B cell (primary cell): ENCODE measurements around the gene THADA. TPM values are rescaled to one million over a fixed set of nuclear protein-coding genes. Genes with fewer than 3 reads are reported as not detected.

Experiments
- ATAC-seq: fragments of 200-7000 bp; cut with Tn5 transposase; one replicate; pipeline ENCODE4 v1.10.0; 2021; ENCODE audit warnings: low read depth, mild to moderate bottlenecking, moderate number of reproducible peaks, moderate library complexity
- CTCF ChIA-PET: fragments of 350-600 bp; sonication (Branson Sonifier 250); formaldehyde crosslinking; loops from one replicate; lab custom pipeline; 2021; ENCODE audit warnings: antibody characterized with exemption, inconsistent platforms; lab: Charles Lee
- POLR2A ChIA-PET: fragments of 350-600 bp; sonication (Branson Sonifier 250); formaldehyde crosslinking; loops from one replicate; lab custom pipeline; 2021; ENCODE audit warnings: antibody characterized with exemption; lab: Charles Lee
- DNase-seq: peaks from one replicate; pipeline ENCODE4 v3.0.0; 2013
- H2AFZ ChIP-seq: 2 replicates; pipeline ENCODE4 v1.6.1; 2012; ENCODE audit warnings: mild to moderate bottlenecking, low read depth, low read length; ENCODE audit not compliant: insufficient read depth, poor library complexity, severe bottlenecking
- H3K27ac ChIP-seq, 2 donors: 1 replicate in 1 of 2; 2 replicates in 1 of 2; pipeline ENCODE4 v1.5.1; 2012 to 2013; ENCODE audit warnings: low read length in 2 of 2, mild to moderate bottlenecking in 2 of 2, moderate library complexity in 1 of 2
- H3K27me3 ChIP-seq, 4 experiments: fragments of 200-600 bp in 1 of 4; sonication (generic) in 1 of 4; replicated peaks in 1 of 4; 1 replicate in 2 of 4; 2 replicates in 2 of 4; pipeline versions ENCODE4 v1.6.1 to v1.7.0; 2013 to 2016; ENCODE audit warnings: low read length in 3 of 4, mild to moderate bottlenecking in 2 of 4, mixed read lengths in 1 of 4, moderate library complexity in 1 of 4; ENCODE audit not compliant: insufficient read depth in 4 of 4, control insufficient read depth in 3 of 4; ENCODE audit errors: control extremely low read depth in 1 of 4
- H3K36me3 ChIP-seq, 2 experiments: replicated peaks in 1 of 2; 1 replicate in 1 of 2; 2 replicates in 1 of 2; pipeline versions ENCODE4 v1.6.1 to v1.7.1; 2013; ENCODE audit warnings: low read length in 1 of 2; ENCODE audit not compliant: insufficient read depth in 2 of 2, control insufficient read depth in 1 of 2; ENCODE audit errors: control extremely low read depth in 1 of 2, extremely low read depth in 1 of 2
- H3K4me1 ChIP-seq, 2 donors: fragments of 200-600 bp in 1 of 2; sonication (generic) in 1 of 2; 1 replicate in 1 of 2; 2 replicates in 1 of 2; pipeline versions ENCODE4 v1.5.1 to v1.6.1; 2013 to 2017; ENCODE audit warnings: low read length in 2 of 2; ENCODE audit not compliant: control insufficient read depth in 2 of 2, insufficient read depth in 2 of 2
- H3K4me2 ChIP-seq: replicated peaks from 2 replicates; pipeline ENCODE3; 2012; ENCODE audit warnings: mild to moderate bottlenecking, low read depth, low read length; ENCODE audit not compliant: poor library complexity, severe bottlenecking
- H3K4me3 ChIP-seq, 5 experiments: fragments of 200-600 bp in 1 of 5; sonication (generic) in 1 of 5; 1 replicate in 3 of 5; 2 replicates in 2 of 5; pipeline versions ENCODE4 v1.5.1 to v1.7.0; 2011 to 2016; ENCODE audit warnings: low read length in 4 of 5, mild to moderate bottlenecking in 4 of 5, low read depth in 2 of 5, control low read depth in 1 of 5, moderate library complexity in 1 of 5; ENCODE audit not compliant: insufficient read depth in 1 of 5; ENCODE audit errors: control extremely low read depth in 1 of 5, extremely low read depth in 1 of 5
- H3K79me2 ChIP-seq: fragments of 200-600 bp; sonication (generic); one replicate; pipeline ENCODE4 v1.6.0; 2016; ENCODE audit warnings: low read length; ENCODE audit not compliant: control insufficient read depth, insufficient read depth
- H3K9ac ChIP-seq: fragments of 200-600 bp; sonication (generic); 2 replicates; pipeline ENCODE4 v1.6.1; 2017; ENCODE audit warnings: mild to moderate bottlenecking, low read length, moderate library complexity
- H3K9me3 ChIP-seq, 3 donors: one replicate each; pipeline versions ENCODE4 v1.6.1 to v1.7.1; 2013; ENCODE audit warnings: low read length in 2 of 3; ENCODE audit not compliant: control insufficient read depth in 2 of 3, insufficient read depth in 1 of 3; ENCODE audit errors: control extremely low read depth in 1 of 3
- H4K20me1 ChIP-seq: 2 replicates; pipeline ENCODE4 v1.6.0; 2012; ENCODE audit warnings: mild to moderate bottlenecking, low read length; ENCODE audit not compliant: insufficient read depth, control insufficient read depth, poor library complexity, severe bottlenecking
- H3K27ac Mint-ChIP-seq: one replicate; pipeline ENCODE4 v1.8.0; 2021; ENCODE audit warnings: mixed read lengths
- H3K27me3 Mint-ChIP-seq: one replicate; pipeline ENCODE4 v1.8.0; 2021; ENCODE audit warnings: mixed read lengths
- H3K4me1 Mint-ChIP-seq: one replicate; pipeline ENCODE4 v1.8.0; 2021; ENCODE audit warnings: mixed read lengths
- H3K4me3 Mint-ChIP-seq: one replicate; pipeline ENCODE4 v1.8.0; 2021; ENCODE audit warnings: mixed read lengths
- H3K9me3 Mint-ChIP-seq: one replicate; pipeline ENCODE4 v1.8.0; 2022; ENCODE audit warnings: mixed read lengths; ENCODE audit not compliant: insufficient read depth
- EZH2 ChIP-seq: IDR thresholded peaks from 2 replicates; pipeline ENCODE4 v1.6.1; 2012; ENCODE audit warnings: borderline replicate concordance, low read depth, mild to moderate bottlenecking, moderate library complexity, low read length; ENCODE audit not compliant: insufficient read depth, poor library complexity, severe bottlenecking
- WGBS: methylation state at CpG from one replicate; pipeline ENCODE4 v1.1.5; 2013; ENCODE audit warnings: missing lambda C conversion rate; ENCODE audit not compliant: insufficient coverage; 5-methylcytosine and 5-hydroxymethylcytosine counted together
- intact Hi-C: fragments of 100-400 bp; cut with micrococcal nuclease; formaldehyde crosslinking; loops from one replicate; pipeline ENCODE4 v1.10.0; 2022
- polyA plus RNA-seq: library from polyadenylated mRNA; depleted of rRNA; stranded (reverse); fragments of >200 nt; gene quantifications from 2 replicates; pipeline ENCODE4 v1.2.3, GENCODE V29; 2012
- total RNA-seq, 2 donors: library from RNA; stranded (reverse); fragments of 120-200 nt in 1 of 2; gene quantifications; 1 replicate in 1 of 2; 2 replicates in 1 of 2; pipeline versions ENCODE4 v1.2.3 to v1.2.4, GENCODE V29; 2013 to 2022
- TF ChIP-seq, protein P1 (sequence below): fragments of 200-600 bp; IDR thresholded peaks from one replicate; pipeline ENCODE4 v1.8.0; 2022; ENCODE audit warnings: antibody characterized with exemption, mild to moderate bottlenecking

THADA gene
- total and polyA plus RNA-seq, 2 donors (not counting 1 experiment from before 2014, with no cell fraction given) = 17.6 to 48.5 TPM

DNA sequence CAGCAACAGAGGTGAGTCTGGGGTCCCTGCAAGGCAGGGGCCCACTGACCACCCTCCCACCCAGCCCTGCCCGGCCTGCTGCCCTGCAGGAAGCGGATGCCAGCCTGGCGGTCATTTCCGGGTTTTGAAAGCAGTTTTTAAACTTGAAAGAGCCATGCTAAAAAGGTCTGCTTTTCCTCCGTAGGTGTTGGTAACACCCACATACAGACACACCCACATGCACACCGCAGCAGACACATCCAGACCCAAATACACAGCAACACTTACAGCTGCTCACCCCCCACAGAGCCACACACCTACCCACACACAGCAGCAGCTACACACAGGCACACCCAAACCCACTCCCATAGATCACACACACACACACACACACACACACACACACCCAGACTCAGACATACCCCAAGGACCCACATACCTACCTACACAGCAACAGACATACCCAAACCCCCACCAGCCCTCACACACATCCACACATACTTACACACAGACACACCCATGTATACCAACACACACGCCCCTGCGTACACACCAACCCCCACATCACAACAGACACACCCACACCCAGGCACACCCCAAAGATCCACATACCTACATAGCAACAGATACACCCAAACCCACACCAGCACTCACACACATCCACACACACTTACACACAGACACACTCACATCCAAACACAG, 377.0 kb downstream of the THADA start:
- ChIA-PET CTCF (interaction anchor here (0.9 to 21.8 kb wide), 11 partner anchors 9 to 246 kb away, joined by 3 to 650 read pairs (median 5); partner anchors contain the start of gene ZFP36L2), POLR2A (interaction anchor here (0.5 to 13.4 kb wide), 17 partner anchors 8 to 271 kb away, joined by 3 to 561 read pairs (median 4); partner anchors contain the start of gene ZFP36L2)
- under 1% methylated on average over 8 of the region's 8 CpGs for WGBS
- peak overlapping the region; percentile 87 for H3K4me3 Mint-ChIP-seq
- H3K27me3 Mint-ChIP-seq = no peaks in the 10 kb centered on the region
- Histone ChIP-seq H3K9ac (peak overlapping the region; percentile 86), H3K4me2 (peak overlapping the region; percentile 85), H3K79me2 (peaks cover 43% of the 10 kb centered on the region), H3K36me3 (peaks cover 0 to 22% of the 10 kb centered on the region in 2 experiments), H4K20me1 (peaks cover 13% of the 10 kb centered on the region), H3K9me3 (peaks cover 0 to 5% (median 0%) of the 10 kb centered on the region in 3 donors), H3K27me3 (no peaks in the 10 kb centered on the region), H3K27ac (peak overlapping the region; percentile 87 to 90), H3K4me3 (peak overlapping the region; percentile 9 to 92 (median 82)), H3K4me1 (peaks cover 52 to 62% of the 10 kb centered on the region in 2 donors), H2AFZ (peak overlapping the region; percentile 48)
- TF ChIP-seq, protein P1, sequence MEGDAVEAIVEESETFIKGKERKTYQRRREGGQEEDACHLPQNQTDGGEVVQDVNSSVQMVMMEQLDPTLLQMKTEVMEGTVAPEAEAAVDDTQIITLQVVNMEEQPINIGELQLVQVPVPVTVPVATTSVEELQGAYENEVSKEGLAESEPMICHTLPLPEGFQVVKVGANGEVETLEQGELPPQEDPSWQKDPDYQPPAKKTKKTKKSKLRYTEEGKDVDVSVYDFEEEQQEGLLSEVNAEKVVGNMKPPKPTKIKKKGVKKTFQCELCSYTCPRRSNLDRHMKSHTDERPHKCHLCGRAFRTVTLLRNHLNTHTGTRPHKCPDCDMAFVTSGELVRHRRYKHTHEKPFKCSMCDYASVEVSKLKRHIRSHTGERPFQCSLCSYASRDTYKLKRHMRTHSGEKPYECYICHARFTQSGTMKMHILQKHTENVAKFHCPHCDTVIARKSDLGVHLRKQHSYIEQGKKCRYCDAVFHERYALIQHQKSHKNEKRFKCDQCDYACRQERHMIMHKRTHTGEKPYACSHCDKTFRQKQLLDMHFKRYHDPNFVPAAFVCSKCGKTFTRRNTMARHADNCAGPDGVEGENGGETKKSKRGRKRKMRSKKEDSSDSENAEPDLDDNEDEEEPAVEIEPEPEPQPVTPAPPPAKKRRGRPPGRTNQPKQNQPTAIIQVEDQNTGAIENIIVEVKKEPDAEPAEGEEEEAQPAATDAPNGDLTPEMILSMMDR = no peak
- no peak for TF ChIP-seq EZH2
- intact Hi-C loops = loop anchor here (1.0 kb wide), 3 partner anchors 8 to 45 kb away; no protein-coding TSS in a partner anchor
- ATAC-seq = peak; percentile 57
- no peaks in the 10 kb centered on the region for H3K9me3 Mint-ChIP-seq
- peak overlapping the region; percentile 94 for H3K27ac Mint-ChIP-seq
- peak; percentile 86 for DNase-seq
- peaks cover 59% of the 10 kb centered on the region for H3K4me1 Mint-ChIP-seq
